Left colon (tissue), 2 donors: ENCODE data around the gene XXYLT1. TPM values are rescaled to one million over a fixed set of nuclear protein-coding genes. Genes with fewer than 3 reads are reported as not detected.
"Not testable (repeated sequence)": the region's sequence is repeated elsewhere in the genome, so short reads cannot be mapped to it uniquely, and the experiment has no call there.

Experiments
- ATAC-seq: fragments of 200-7000 bp; cut with Tn5 transposase; one replicate; pipeline ENCODE4 v1.9.1; 2020; ENCODE audit warnings: mild to moderate bottlenecking, moderate library complexity
- DNase-seq, 2 donors: peaks; one replicate each; pipeline ENCODE4 v3.0.0-alpha.2; 2020
- intact Hi-C, 2 donors: fragments of 100-400 bp; cut with DNase I in 1 of 2; cut with micrococcal nuclease in 1 of 2; formaldehyde crosslinking; loops; one replicate each; pipeline versions ENCODE4 v1.11.2 to v1.14.0; 2022; cut with DNase I, micrococcal nuclease
- total RNA-seq, 2 donors: library from RNA; stranded (reverse); fragmentation: NEBNext Ultra II Directional; extraction: Animal tissue kit (Norgen Biotek cat#: 25700); gene quantifications; one replicate each; pipeline ENCODE4 v1.2.1, GENCODE V29; 2021
- donor health status: DM: no; HTN: no; CAD: no.
- donor health status: DM: yes; HTN: yes; CAD: no.

The XXYLT1 gene
- total RNA-seq, 2 donors from 2014 or later = 8.0 to 13.5 TPM

DNA sequence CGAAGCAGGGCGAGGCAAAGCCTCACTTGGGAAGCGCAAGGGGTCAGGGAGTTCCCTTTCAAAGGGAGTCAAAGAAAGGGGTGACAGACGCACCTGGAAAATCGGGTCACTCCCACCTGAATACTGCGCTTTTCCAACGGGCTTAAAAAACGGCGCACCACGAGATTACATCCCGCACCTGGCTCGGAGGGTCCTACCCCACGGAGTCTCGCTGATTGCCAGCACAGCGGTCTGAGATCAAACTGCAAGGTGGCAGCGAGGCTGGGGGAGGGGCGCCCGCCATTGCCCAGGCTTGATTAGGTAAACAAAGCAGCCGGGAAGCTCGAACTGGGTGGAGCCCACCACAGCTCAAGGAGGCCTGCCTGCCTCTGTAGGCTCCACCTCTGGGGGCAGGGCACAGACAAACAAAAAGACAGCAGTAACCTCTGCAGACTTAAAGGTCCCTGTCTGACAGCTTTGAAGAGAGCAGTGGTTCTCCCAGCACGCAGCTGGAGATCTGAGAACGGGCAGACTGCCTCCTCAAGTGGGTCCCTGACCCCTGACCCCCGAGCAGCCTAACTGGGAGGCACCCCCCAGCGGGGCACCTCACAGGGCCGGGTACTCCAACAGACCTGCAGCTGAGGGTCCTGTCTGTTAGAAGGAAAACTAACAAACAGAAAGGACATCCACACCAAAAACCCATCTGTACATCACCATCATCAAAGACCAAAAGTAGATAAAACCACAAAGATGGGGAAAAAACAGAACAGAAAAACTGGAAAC lies 182.9 kb downstream of the XXYLT1 start:
- intact Hi-C loops, ATAC-seq: not testable (repeated sequence)
- peak in 1 of 2 donors; percentile 25 for DNase-seq

DNA sequence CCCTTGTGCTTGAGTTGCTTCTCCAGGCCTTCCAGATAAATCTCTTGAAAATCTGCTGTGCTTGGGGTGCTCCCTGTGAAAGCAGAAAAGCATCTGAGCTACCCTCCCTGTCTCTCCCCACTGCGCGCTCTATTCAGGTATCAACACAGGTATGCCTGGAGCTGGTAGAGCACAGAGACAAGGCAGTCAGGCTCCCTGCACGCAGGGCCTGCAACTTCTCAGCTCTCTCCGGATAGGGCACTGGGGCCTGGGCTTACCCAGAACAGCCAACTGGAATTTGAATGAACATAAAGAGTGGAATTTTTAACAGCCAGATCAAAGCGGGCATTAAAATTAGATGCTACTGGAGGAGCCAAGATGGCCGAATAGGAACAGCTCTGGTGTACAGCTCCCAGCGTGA lies 183.6 kb downstream of the XXYLT1 start:
- intact Hi-C loops = no loop called here
- ATAC-seq = peak; percentile 42

DNA sequence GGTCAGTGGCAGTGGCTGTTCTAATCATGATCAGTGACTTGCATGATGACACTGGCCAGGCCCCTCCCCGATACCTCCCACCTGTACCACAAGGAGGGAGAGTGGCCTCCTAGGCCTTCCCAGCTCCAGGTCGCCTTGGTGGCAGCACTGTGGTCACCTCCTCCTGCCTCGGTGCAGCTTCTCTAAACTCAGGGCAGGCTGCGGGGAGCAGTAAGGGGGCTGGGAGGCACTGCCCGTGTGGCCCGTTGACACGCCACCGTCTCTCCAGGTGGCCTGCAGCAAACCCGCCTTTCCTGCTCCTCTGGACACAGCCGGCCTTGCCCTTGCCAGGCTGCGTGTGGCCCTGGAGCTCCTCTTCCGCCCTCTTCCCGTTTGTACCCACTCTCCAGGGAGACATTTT lies 184.1 kb downstream of the XXYLT1 start:
- intact Hi-C loops = no loop called here
- peak; percentile 19 for ATAC-seq
- peak in 1 of 2 donors; percentile 17 for DNase-seq

More for the DNA sequence above, 183.6 kb downstream of the XXYLT1 start:
- DNase-seq = peak in 1 of 2 donors; percentile 20

DNA sequence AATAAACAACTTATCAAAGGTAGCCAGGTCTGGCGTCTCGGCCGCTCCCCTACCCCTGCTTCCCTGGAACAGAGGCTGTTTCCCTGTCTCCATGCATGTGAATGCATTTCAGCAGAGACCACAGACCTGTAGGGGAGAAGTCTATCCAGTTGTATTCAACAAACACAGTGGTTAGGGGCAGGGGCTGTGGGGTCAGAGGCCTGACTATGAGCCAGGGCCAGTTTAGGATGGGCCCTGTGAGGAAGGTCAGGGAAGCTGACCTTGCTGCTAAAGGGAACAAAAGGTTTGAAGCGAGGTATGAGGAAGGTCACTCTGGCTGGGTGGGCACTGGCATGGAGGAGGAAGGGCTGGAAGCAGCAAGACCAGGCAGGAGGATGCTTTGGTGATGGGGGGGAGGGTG lies 184.6 kb downstream of the XXYLT1 start:
- intact Hi-C loops = no loop called here
- no peak for DNase-seq
- no peak for ATAC-seq

DNA sequence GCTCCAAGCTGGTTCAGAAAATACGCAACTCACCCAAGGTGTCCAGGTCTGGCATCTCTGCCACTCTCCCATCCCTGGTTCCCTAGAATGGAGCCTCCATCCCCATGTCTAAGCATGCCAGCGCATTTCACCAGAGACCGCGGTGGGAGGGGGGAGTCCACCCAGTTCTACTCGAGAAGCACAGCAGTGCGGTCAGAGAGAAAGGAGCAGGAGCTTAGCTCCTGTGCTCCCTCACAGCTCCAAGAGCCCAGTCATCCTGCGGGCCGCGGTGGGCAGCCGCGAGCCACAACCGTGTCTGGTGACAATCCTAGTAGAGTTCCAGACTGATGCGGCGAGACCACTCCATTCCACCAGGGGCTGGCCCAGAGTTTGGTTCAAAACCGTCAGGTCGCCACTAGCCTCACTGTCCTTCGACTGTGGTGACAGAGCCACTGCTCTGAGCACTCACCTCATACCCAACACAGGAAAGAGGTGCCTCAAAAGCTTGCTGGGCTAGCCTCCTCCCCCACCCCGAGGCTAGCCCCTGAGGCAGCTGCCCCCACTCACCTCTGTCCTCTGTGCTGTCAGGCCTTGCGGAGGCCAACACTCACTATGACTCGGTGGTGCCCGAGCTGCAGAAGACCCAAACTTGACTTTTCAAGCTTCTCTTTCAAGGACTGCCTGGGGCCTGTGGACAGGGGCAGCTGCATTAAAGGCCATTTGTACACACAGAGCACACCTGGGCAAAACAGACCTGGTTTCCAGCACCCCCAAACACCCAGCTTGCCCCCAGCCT lies 185.4 kb downstream of the XXYLT1 start:
- ATAC-seq = no peak

DNA sequence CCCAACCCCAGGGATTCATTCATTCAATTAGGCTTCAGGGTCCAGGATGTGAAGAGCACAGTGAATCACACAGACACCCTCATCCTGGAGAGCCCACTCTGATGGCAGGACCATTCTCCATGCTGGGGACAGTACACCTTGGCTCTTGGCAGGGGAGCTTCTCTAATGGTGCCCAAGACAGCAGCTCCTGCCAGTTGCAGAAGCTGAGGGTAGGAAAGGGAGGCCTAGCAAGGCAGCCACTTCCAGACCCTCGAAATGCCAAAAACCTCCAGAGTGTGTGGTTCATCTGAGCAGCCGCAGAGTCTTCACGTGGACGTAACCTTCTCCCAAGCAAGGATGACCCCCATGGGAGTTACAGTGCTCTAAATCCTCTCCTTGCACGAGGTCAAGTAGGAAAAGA lies 186.2 kb downstream of the XXYLT1 start:
- intact Hi-C loops = no loop called here
- no peak for DNase-seq
- no peak for ATAC-seq

More for the DNA sequence above, 185.4 kb downstream of the XXYLT1 start:
- peak in 1 of 2 donors; percentile 14 for DNase-seq
- intact Hi-C loops = no loop called here

DNA sequence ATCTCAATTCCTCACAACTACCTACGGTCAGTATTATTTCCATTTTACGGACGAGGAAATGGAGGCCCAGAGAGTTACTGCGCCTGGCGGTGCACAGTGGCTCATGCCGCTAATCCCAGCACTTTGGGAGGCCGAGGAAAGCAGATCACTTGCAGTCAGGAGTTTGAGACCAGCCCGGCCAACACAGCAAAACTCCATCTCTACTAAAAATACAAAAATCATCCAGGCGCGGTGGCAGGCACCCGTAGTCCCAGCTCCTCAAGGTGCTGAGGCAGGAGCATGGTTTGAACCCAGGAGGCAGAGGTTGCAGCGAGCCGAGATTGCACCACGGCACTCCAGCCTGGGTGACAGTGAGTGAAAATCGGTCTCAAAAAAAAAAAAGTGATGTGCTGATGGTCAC lies 187.3 kb downstream of the XXYLT1 start:
- intact Hi-C loops = no loop called here
- ATAC-seq (no peak), DNase-seq (no peak)

DNA sequence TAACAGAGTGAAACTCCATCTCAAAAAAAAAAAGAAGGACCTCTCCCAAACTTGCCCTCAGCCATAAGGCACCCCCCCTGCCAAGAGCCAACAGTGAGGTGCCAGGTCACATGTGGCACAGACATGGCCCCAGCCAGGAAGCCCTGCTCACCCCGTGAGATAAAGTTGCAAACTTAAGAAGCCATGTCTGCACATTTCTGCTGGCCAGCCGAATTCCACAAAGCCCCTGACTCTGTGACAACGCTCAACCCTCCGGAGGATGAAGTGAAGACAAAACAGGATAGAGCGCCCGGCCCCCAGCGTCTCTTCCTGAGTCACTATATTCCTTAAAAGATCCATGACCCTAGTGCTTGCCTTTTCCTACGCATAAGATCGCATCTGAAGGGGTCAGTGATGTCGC lies 188.1 kb downstream of the XXYLT1 start:
- ATAC-seq (no peak), DNase-seq (no peak)
- intact Hi-C loops = no loop called here

DNA sequence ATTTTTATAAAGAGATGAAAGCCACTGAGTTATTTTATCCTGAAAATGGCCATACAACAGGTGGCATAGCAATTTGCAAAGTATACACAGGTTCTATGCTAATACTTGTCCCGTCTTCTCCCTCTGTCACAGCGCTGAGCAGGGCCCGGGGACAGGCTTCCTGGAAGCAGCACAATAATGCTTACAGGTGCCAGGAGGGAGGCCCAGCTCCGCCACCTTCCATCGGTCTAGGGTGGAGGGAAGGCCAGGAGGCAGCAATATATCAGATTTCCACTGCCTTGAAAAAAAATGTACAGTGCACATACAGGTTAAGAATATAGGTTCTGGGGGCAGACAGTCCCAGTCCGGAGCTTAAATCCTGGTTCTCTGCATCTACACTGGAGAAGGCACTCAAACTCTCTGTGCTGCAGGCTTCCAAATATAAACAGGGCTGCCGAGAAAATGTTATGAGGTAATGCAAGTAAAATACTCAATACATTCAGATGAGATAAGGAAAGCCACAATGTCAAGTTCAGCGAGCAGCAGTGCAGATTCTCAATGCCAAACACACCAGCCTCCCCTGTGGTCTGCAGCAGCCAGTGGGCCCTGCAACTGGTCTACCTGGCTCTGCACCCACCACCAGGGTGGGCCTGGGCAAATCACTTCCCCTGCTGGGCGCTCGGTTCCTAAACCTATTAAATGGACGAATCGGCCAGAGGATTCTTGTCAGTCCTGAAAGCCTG lies 189.6 kb downstream of the XXYLT1 start:
- intact Hi-C loops = no loop called here
- ATAC-seq (peak; percentile 30), DNase-seq (no peak)

DNA sequence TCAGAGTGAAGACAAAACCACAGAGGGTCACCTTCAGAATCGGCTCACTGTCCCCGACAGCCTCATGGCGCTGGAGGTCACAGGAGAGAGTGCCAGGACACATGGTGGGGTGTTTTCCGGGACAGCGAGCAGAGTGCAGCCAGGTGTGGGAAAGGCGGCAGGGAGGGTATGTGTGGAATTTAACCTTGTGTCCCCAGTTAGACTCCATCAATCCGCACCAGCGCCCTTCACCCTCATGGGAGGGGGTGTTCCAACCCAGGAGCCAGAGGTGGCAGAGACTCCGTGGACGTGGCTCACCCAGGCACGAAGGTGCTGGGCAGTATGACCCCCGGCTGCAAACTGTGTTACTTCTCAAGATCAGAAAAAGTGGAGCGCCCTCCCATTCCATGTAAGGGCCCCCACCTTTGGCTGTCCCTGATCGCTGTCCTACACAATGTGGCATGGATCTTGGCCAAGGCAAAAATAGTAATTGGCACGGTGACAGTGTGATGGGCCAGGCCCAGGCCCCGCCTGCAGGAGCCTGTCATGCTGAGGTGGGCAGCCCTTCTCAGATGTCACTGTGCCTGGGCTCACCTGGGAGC lies 190.3 kb downstream of the XXYLT1 start:
- no peak for ATAC-seq
- intact Hi-C loops = no loop called here

DNA sequence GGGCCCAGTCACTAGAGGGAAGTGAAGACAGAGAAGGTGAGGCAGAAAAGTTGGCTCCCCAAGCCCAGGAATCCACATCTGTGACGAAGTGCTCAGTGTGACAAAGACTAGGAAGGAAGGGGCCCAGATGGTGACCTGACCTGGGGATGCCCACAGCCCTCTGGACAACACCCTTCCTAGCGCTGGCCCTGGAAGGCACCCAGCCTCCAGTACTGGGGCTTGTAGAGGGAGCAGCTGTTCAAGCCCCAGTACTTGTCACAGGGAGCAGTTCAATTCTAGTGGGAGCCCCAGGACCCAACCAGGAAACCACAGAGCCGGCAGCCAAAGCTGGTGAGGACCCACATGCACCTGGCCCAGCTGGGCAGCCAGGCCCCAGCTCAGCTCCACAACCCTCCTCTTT lies 190.8 kb downstream of the XXYLT1 start:
- intact Hi-C loops = no loop called here
- ATAC-seq = no peak
- DNase-seq = no peak

More for the DNA sequence above, 190.3 kb downstream of the XXYLT1 start:
- no peak for DNase-seq

DNA sequence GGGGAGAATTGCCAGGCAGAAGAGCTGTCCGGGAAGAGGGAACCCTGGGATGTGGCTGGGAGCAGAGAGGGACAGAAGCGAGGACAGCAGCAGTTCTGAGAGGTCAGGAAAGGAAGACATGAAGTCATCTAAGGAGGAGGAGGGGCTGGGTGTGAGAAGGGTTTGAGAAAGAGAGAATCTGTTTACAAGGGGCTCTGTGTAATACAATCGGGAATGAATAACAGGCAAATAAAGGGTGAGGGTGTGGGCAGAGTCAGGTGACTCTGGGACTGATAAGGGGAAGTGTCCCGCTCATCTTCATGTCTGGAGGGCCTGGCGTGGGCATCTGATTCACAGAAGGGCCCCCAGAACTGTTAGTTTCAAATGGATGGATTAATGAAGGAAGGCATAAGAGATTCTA lies 191.3 kb downstream of the XXYLT1 start:
- intact Hi-C loops = no loop called here
- no peak for ATAC-seq
- DNase-seq = no peak

DNA sequence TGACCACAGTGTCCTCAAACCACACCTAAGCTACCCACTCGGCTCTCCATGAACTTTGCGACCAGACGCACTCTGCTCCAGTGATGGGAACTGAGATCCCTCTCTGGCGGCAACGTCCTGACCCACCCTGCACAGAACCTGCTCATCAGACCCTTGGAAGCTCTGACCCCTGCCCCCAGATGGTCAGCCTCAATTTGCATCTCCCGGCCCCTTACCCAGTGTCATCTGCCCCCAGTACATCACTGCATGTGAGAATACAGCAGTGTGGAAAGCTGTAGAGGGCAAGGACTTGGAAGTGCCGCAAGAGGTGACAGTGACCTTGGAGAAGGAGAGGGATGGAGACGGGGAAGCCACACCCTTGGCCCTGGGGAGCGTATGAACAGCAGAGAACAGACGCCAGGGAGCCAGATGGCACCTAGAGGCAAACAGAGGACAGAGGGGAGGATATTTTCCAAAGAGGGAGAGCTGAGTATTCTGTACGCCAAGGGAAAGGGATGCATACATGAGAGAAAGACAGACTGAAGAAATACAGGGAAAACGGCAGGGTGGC lies 192.0 kb downstream of the XXYLT1 start:
- ATAC-seq = no peak
- DNase-seq = no peak
- intact Hi-C loops = no loop called here

DNA sequence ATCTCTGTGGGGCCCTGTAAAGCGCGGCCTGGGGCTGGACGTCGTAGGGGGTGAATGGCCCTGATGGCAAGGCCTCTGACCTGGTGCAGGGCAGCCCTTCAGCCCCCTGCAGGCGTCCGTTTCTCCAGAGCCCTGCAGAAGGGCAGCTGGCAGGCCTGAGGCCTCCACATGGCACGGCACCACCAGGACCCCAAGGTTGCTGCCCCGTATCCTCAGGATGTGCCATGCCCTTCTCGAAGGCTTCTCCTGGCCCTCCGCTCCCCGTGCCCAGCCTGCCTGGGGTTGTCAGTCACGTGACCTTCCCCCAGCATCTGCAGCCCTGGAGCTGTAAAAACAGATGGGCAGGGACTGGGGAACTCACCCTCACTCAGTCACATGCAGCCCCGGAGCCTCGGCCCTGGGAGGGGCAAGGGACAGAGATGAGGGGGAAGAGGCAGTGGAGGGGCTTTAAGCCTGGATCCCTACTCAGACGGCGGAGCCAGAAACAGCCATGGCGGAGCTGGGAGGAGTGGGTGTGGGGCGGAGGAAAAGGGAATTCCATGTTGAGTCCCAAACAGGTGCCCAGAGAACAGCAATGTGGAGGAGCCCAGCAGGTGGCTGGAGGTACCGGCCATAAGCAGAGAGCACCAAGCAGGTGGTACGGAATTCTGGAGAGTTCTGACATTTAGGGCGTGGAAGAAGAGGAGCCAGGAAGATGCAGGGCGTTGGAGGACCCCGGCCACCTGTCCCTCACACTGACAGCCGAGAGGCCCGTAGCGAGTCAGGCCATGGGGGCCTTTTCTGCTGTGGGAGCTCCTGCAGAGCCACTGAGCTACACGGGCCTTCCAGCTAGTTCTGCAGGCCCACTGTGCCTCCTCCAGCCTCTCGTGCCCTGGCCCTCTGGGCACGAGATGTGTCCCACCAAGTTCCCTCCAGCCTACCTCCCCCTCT lies 193.1 kb downstream of the XXYLT1 start:
- intact Hi-C loops = no loop called here
- ATAC-seq = no peak
- no peak for DNase-seq

DNA sequence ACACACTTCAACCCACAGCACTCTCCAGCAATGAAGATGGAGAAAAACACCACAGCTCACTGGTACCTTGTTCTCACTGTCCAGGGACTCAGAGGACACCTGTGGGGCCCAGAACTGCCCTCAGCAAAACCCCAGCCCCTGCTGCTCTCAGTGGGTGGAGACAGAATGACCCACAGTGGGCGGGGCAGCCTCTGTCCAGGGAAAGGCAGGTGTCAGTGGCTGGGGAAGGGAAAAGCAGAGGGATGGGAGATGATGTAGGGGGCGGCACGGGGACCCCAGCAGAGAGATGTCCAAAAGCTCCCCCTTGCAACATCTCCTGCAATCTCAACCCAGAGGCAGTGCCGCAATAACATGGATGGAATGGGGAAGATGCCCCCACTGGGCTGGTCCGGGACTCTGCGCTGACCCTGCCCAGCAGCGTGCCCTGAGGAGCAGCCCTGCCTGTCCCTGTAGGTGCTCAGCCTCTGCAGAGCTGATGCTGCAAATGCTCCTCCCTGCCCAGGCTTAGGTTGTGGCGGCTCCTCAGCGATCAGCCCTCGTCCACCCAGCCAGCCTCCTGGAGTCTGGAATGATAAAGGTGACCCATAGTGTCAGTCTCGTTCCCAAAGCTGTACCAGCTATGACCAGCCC lies 193.9 kb downstream of the XXYLT1 start:
- ATAC-seq = no peak
- intact Hi-C loops = no loop called here
- DNase-seq = no peak

DNA sequence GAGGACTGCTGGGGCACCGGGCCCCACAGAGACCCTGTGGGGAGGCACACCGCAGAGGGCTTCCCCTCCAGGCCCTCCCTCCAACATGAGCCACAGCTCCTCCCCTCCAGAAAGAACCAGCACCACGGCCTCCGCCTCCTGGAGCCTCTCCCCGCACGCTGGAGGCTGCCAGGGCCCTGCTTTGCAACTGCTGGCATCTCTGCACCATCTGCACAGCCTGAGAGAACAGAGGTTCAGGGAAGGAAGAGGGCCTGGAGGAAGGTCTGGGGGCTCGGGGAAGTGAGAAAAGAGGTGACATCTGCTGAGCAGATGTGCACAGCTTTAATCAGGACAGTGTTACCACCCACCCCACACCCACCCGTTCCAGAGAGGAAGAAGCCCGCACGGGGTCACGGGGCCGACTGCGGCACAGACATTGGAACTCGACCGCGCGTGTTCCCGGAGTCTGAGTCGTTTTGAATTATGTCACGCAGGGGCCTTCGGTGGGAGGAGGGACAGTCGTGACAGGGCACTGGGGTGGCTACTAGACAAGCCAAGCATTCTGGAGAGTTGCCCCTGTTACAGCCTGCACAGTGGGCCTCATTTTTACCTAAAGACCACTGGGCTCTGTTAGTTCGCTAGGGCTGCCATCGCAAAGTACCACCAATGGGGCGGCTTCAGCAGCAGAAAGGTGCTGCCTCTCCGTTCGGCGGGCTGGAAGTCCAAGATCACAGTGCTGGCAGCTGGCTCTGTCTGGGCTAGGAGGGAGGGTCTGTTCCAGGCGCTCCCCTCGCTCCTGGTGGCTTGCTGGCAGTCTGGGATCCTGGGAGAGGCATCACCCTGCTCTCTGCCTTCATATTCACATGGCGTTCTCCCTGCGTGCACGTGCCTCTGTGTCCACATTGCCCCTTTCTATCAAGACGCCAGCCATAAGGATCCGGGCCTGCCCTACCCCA lies 194.8 kb downstream of the XXYLT1 start:
- intact Hi-C loops = no loop called here
- peak; percentile 3 to 19 for DNase-seq
- ATAC-seq = no peak
